Astrocyte (in vitro differentiated cells and primary cell): ENCODE measurements around the gene IL32. TPM values are rescaled to one million over a fixed set of nuclear protein-coding genes. Genes with fewer than 3 reads are reported as not detected.
"Not testable (repeated sequence)": the region's sequence is repeated elsewhere in the genome, so short reads cannot be mapped to it uniquely, and the experiment has no call there.

Experiments
- DNase-seq: peaks from one replicate; pipeline ENCODE4 v3.0.0-alpha.2; 2010; ENCODE audit warnings: low read depth
- FAIRE-seq: peaks from 2 replicates; lab custom pipeline; 2011; peaks lifted over from hg19 to GRCh38; lab: Jason Lieb, UNC
- H2AFZ ChIP-seq: 2 replicates; pipeline ENCODE4 v1.6.0; 2012; ENCODE audit warnings: low read depth, low read length, inconsistent platforms
- H3K27ac ChIP-seq: 2 replicates; pipeline ENCODE4 v1.5.1; 2011; ENCODE audit warnings: low read depth, low read length, inconsistent platforms
- H3K27me3 ChIP-seq: 2 replicates; pipeline ENCODE4 v1.6.0; 2011; ENCODE audit warnings: low read length, inconsistent platforms; ENCODE audit not compliant: insufficient read depth
- H3K36me3 ChIP-seq: 2 replicates; pipeline ENCODE4 v1.5.1; 2011; ENCODE audit warnings: low read length, inconsistent platforms; ENCODE audit not compliant: insufficient read depth
- H3K4me1 ChIP-seq: 2 replicates; pipeline ENCODE4 v1.5.1; 2011; ENCODE audit warnings: low read length, inconsistent platforms; ENCODE audit not compliant: insufficient read depth
- H3K4me2 ChIP-seq: 2 replicates; pipeline ENCODE4 v1.6.0; 2012; ENCODE audit warnings: low read length, inconsistent platforms
- H3K4me3 ChIP-seq: 2 replicates; pipeline ENCODE4 v1.5.1; 2011; ENCODE audit warnings: low read depth, mild to moderate bottlenecking, low read length, inconsistent platforms; ENCODE audit not compliant: insufficient read depth
- H3K79me2 ChIP-seq: 2 replicates; pipeline ENCODE4 v1.6.0; 2012; ENCODE audit warnings: mild to moderate bottlenecking, low read length, inconsistent platforms; ENCODE audit not compliant: insufficient read depth
- H3K9ac ChIP-seq: 2 replicates; pipeline ENCODE4 v1.6.0; 2012; ENCODE audit warnings: mild to moderate bottlenecking, low read length, inconsistent platforms
- H3K9me3 ChIP-seq: 2 replicates; pipeline ENCODE4 v1.5.1; 2012; ENCODE audit warnings: low read depth, mild to moderate bottlenecking, low read length, inconsistent platforms; ENCODE audit not compliant: insufficient read depth
- H4K20me1 ChIP-seq: 2 replicates; pipeline ENCODE4 v1.6.0; 2012; ENCODE audit warnings: low read length, inconsistent platforms; ENCODE audit not compliant: insufficient read depth
- H3K27ac Mint-ChIP-seq: one replicate; pipeline ENCODE4 v1.8.0; 2021; ENCODE audit warnings: mild to moderate bottlenecking, mixed read lengths; ENCODE audit not compliant: unreplicated experiment
- H3K27me3 Mint-ChIP-seq: one replicate; pipeline ENCODE4 v1.8.0; 2021; ENCODE audit warnings: low read depth, mixed read lengths; ENCODE audit not compliant: unreplicated experiment
- H3K36me3 Mint-ChIP-seq: one replicate; pipeline ENCODE4 v1.8.0; 2021; ENCODE audit warnings: low read depth, mixed read lengths; ENCODE audit not compliant: unreplicated experiment
- H3K4me1 Mint-ChIP-seq: one replicate; pipeline ENCODE4 v1.8.0; 2021; ENCODE audit warnings: low read depth, mixed read lengths; ENCODE audit not compliant: unreplicated experiment
- H3K4me3 Mint-ChIP-seq: one replicate; pipeline ENCODE4 v1.8.0; 2021; ENCODE audit warnings: mild to moderate bottlenecking, moderate library complexity, mixed read lengths; ENCODE audit not compliant: unreplicated experiment
- H3K9me3 Mint-ChIP-seq: one replicate; pipeline ENCODE4 v1.8.0; 2021; ENCODE audit warnings: mild to moderate bottlenecking, mixed read lengths; ENCODE audit not compliant: unreplicated experiment
- EZH2 ChIP-seq: IDR thresholded peaks from 2 replicates; pipeline ENCODE4 v1.6.1; 2012; ENCODE audit warnings: mild to moderate bottlenecking, low read length, inconsistent platforms; ENCODE audit not compliant: insufficient read depth
- total RNA-seq: library from RNA; stranded (reverse); gene quantifications from 2 replicates; pipeline ENCODE4 v1.2.1, GENCODE V29; 2021
- TF ChIP-seq, protein P1 (sequence below): IDR thresholded peaks from 2 replicates; pipeline ENCODE4 v1.5.1; 2011; ENCODE audit warnings: low read depth, mild to moderate bottlenecking, inconsistent platforms, low read length, moderate library complexity; ENCODE audit not compliant: insufficient read depth

The IL32 gene
- total RNA-seq, 1 donor from 2014 or later, result 43.8 TPM

DNA sequence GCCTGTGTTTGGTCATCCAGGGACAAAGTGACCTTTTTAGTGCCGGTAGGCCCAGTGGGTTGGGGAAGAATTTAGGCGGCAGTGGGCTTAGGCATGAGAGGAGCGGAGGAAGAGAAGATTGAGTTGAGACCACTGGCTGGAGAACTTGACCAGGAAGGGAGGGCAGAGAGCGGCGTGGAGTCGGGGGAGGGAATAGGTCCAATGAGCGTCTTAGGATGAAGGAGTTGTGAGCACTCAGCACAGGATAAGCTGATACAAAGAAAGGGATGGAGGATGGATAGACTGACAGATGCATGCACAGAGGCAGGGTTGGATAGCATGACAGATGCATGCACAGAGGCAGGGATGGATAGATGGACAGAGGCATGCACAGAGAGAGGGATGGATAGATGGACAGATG is 8.0 kb downstream of the IL32 start:
- no peak overlapping the region for H3K27ac Mint-ChIP-seq
- TF ChIP-seq, protein P1, sequence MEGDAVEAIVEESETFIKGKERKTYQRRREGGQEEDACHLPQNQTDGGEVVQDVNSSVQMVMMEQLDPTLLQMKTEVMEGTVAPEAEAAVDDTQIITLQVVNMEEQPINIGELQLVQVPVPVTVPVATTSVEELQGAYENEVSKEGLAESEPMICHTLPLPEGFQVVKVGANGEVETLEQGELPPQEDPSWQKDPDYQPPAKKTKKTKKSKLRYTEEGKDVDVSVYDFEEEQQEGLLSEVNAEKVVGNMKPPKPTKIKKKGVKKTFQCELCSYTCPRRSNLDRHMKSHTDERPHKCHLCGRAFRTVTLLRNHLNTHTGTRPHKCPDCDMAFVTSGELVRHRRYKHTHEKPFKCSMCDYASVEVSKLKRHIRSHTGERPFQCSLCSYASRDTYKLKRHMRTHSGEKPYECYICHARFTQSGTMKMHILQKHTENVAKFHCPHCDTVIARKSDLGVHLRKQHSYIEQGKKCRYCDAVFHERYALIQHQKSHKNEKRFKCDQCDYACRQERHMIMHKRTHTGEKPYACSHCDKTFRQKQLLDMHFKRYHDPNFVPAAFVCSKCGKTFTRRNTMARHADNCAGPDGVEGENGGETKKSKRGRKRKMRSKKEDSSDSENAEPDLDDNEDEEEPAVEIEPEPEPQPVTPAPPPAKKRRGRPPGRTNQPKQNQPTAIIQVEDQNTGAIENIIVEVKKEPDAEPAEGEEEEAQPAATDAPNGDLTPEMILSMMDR, result no peak
- TF ChIP-seq EZH2, result no peak

GRCh38 chr16:3074860-3075522 is 9.6 kb downstream of the IL32 start:
- no peak overlapping the region for H3K9ac ChIP-seq
- no peak overlapping the region for H3K4me3 ChIP-seq
- Mint-ChIP-seq H3K36me3 (peaks cover 6% of the 10 kb centered on the region), H3K4me3 (no peak overlapping the region), H3K27ac (no peak overlapping the region), H3K9me3 (peaks cover 14% of the 10 kb centered on the region), H3K27me3 (peaks cover 39% of the 10 kb centered on the region), H3K4me1 (no peaks in the 10 kb centered on the region)
- FAIRE-seq (no peak), DNase-seq (no peak)
- TF ChIP-seq, protein P1, result no peak
- no peak for TF ChIP-seq EZH2
- H2AFZ ChIP-seq, result no peak overlapping the region
- H3K27ac ChIP-seq, result no peak overlapping the region
- no peaks in the 10 kb centered on the region for H3K4me1 ChIP-seq
- no peaks in the 10 kb centered on the region for H3K9me3 ChIP-seq
- no peaks in the 10 kb centered on the region for H4K20me1 ChIP-seq
- no peaks in the 10 kb centered on the region for H3K79me2 ChIP-seq
- H3K4me2 ChIP-seq, result no peak overlapping the region
- H3K36me3 ChIP-seq, result no peaks in the 10 kb centered on the region
- H3K27me3 ChIP-seq, result peaks cover 13% of the 10 kb centered on the region

More for the DNA sequence above, 8.0 kb downstream of the IL32 start:
- no peak overlapping the region for H3K9ac ChIP-seq
- no peaks in the 10 kb centered on the region for H3K36me3 ChIP-seq
- peaks cover 5% of the 10 kb centered on the region for H3K27me3 ChIP-seq
- H3K4me1 ChIP-seq, result no peaks in the 10 kb centered on the region
- H3K9me3 Mint-ChIP-seq, result peaks cover 14% of the 10 kb centered on the region
- no peaks in the 10 kb centered on the region for H4K20me1 ChIP-seq
- H3K4me3 Mint-ChIP-seq, result no peak overlapping the region
- DNase-seq (no peak), FAIRE-seq (no peak)
- H3K4me1 Mint-ChIP-seq, result peaks cover 3% of the 10 kb centered on the region
- no peak overlapping the region for H3K27ac ChIP-seq
- no peaks in the 10 kb centered on the region for H3K79me2 ChIP-seq
- H2AFZ ChIP-seq, result no peak overlapping the region
- no peak overlapping the region for H3K4me2 ChIP-seq
- H3K36me3 Mint-ChIP-seq, result peaks cover 6% of the 10 kb centered on the region
- H3K27me3 Mint-ChIP-seq, result peaks cover 37% of the 10 kb centered on the region
- no peak overlapping the region for H3K4me3 ChIP-seq
- H3K9me3 ChIP-seq, result no peaks in the 10 kb centered on the region

- no peaks in the 10 kb centered on the region for H4K20me1 ChIP-seq
- peaks cover 3% of the 10 kb centered on the region for H3K36me3 Mint-ChIP-seq
- FAIRE-seq (no peak), DNase-seq (no peak)
- peaks cover 11% of the 10 kb centered on the region for H3K9me3 Mint-ChIP-seq
- H3K4me1 Mint-ChIP-seq, result no peaks in the 10 kb centered on the region
- no peak overlapping the region for H3K27ac Mint-ChIP-seq
- no peak overlapping the region for H3K4me3 ChIP-seq
- H3K79me2 ChIP-seq, result no peaks in the 10 kb centered on the region
- H3K27me3 Mint-ChIP-seq, result peaks cover 41% of the 10 kb centered on the region
- H3K36me3 ChIP-seq, result no peaks in the 10 kb centered on the region
- no peaks in the 10 kb centered on the region for H3K4me1 ChIP-seq
- H3K9me3 ChIP-seq, result no peaks in the 10 kb centered on the region
- no peak overlapping the region for H3K27ac ChIP-seq
- H3K27me3 ChIP-seq, result peaks cover 18% of the 10 kb centered on the region
- H3K9ac ChIP-seq, result no peak overlapping the region
- H3K4me3 Mint-ChIP-seq, result no peak overlapping the region
- no peak for TF ChIP-seq EZH2
- TF ChIP-seq, protein P1, result no peak
- no peak overlapping the region for H3K4me2 ChIP-seq
- H2AFZ ChIP-seq, result no peak overlapping the region
These were observed 10.1 kb downstream of the IL32 start for GRCh38 chr16:3075523-3075915.

GRCh38 chr16:3075946-3076345 is 10.5 kb downstream of the IL32 start:
- Mint-ChIP-seq H3K9me3 (peaks cover 13% of the 10 kb centered on the region), H3K27me3 (peaks cover 45% of the 10 kb centered on the region)
- H3K4me1 Mint-ChIP-seq, H3K9me3 ChIP-seq, H3K27ac Mint-ChIP-seq, H3K9ac ChIP-seq, H3K4me2 ChIP-seq, H4K20me1 ChIP-seq, H3K79me2 ChIP-seq, FAIRE-seq, H3K36me3 ChIP-seq, H3K4me3 ChIP-seq, H3K4me1 ChIP-seq, H3K27ac ChIP-seq, H2AFZ ChIP-seq, H3K36me3 Mint-ChIP-seq, H3K4me3 Mint-ChIP-seq, DNase-seq: not testable (repeated sequence)
- H3K27me3 ChIP-seq, result peaks cover 22% of the 10 kb centered on the region
